ENCODE results near the gene ABHD6. TPM values are rescaled to one million over a fixed set of nuclear protein-coding genes. Genes with fewer than 3 reads are reported as not detected.

The ABHD6 gene
- total RNA-seq, 4 donors from 2014 or later: 36.5 to 69.7 (median 51.1) TPM

- 44 to 51% methylated on average over 7 of the region's 7 CpGs for WGBS, 2 donors
- H3K4me3 ChIP-seq (ENCODE audit: low read depth, poor library complexity, severe bottlenecking): no peak overlapping the region
- no peak for TF ChIP-seq POLR2A (IDR thresholded peaks at IDR 0.05)
- no peak for TF ChIP-seq CTCF (IDR thresholded peaks at IDR 0.05)
- intact Hi-C loops (cut with DNase I; ENCODE audit: low total_unique reads): loop anchor here (10.0 kb wide), 1 partner anchor 210 kb away; the partner anchor contains the start of gene ACOX2
- DNase-seq (ENCODE audit: low spot score in 2 of 2): no peak
Measured at GRCh38 chr3:58324391-58325390, 87.1 kb downstream of the ABHD6 start.

GRCh38 chr3:58325525-58325992 is 88.0 kb downstream of the ABHD6 start:
- no peak for TF ChIP-seq POLR2A (IDR thresholded peaks at IDR 0.05)
- no peak for TF ChIP-seq CTCF (IDR thresholded peaks at IDR 0.05)
- intact Hi-C loops (cut with DNase I; ENCODE audit: low total_unique reads): loop anchor here (10.0 kb wide), 1 partner anchor 209 kb away; the partner anchor contains the start of gene ACOX2
- WGBS, 2 donors: 52 to 69% methylated on average over 2 of the region's 2 CpGs
- no peak overlapping the region for H3K4me3 ChIP-seq (ENCODE audit: low read depth, poor library complexity, severe bottlenecking)
- no peak for DNase-seq (ENCODE audit: low spot score in 2 of 2)

- DNase-seq (ENCODE audit: low spot score in 2 of 2): no peak
- H3K4me3 ChIP-seq (ENCODE audit: low read depth, poor library complexity, severe bottlenecking): no peak overlapping the region
- WGBS, 2 donors: 95 to 96% methylated on average over 8 of the region's 8 CpGs
- no peak for TF ChIP-seq POLR2A (IDR thresholded peaks at IDR 0.05)
- no peak for TF ChIP-seq CTCF (IDR thresholded peaks at IDR 0.05)
- intact Hi-C loops (cut with DNase I; ENCODE audit: low total_unique reads): loop anchor here (10.0 kb wide), 1 partner anchor 208 kb away; the partner anchor contains the start of gene ACOX2
Measured at GRCh38 chr3:58326267-58326900, 88.8 kb downstream of the ABHD6 start.

GRCh38 chr3:58329150-58329921 is 91.7 kb downstream of the ABHD6 start:
- H3K4me3 ChIP-seq (ENCODE audit: low read depth, poor library complexity, severe bottlenecking): no peak overlapping the region
- TF ChIP-seq POLR2A (IDR thresholded peaks at IDR 0.05) (no peak), CTCF (IDR thresholded peaks at IDR 0.05) (no peak)
- DNase-seq (ENCODE audit: low spot score in 2 of 2): no peak
- intact Hi-C loops (cut with DNase I; ENCODE audit: low total_unique reads): loop anchor here (10.0 kb wide), 1 partner anchor 205 kb away; the partner anchor contains the start of gene ACOX2
- WGBS, 2 donors: 95% methylated on average over 8 of the region's 8 CpGs

GRCh38 chr3:58329922-58330413 is 92.4 kb downstream of the ABHD6 start:
- intact Hi-C loops (cut with DNase I; ENCODE audit: low total_unique reads): loop anchor here (5.0 to 10.0 kb wide), 2 partner anchors 82 to 205 kb away; partner anchors contain the start of gene ACOX2
- no peak for DNase-seq (ENCODE audit: low spot score in 2 of 2)
- no peak overlapping the region for H3K4me3 ChIP-seq (ENCODE audit: low read depth, poor library complexity, severe bottlenecking)
- 89 to 95% methylated on average over 5 of the region's 5 CpGs for WGBS, 2 donors
- TF ChIP-seq CTCF (IDR thresholded peaks at IDR 0.05) (no peak), POLR2A (IDR thresholded peaks at IDR 0.05) (no peak)
